Neural cell (in vitro differentiated cells): ENCODE measurements around the gene SSBP2. TPM values are rescaled to one million over a fixed set of nuclear protein-coding genes. Genes with fewer than 3 reads are reported as not detected.

Experiments used
- H2AFZ ChIP-seq: fragments of 200-600, 300-800 bp; sonication (generic), shearing (Covaris generic); 2 replicates; pipeline ENCODE4 v1.6.0; 2014; ENCODE audit warnings: low read depth, mild to moderate bottlenecking, antibody characterized with exemption, low read length, moderate library complexity
- H3F3A ChIP-seq: fragments of 200-600 bp; shearing (Covaris generic); 2 replicates; pipeline ENCODE4 v1.6.1; 2016; ENCODE audit warnings: mild to moderate bottlenecking, moderate library complexity, mixed read lengths, antibody characterized with exemption, low read length; ENCODE audit not compliant: insufficient read depth, poor library complexity, severe bottlenecking
- H3K27ac ChIP-seq: fragments of 200-600, 300-800 bp; sonication (generic), shearing (Covaris generic); 2 replicates; pipeline ENCODE4 v1.5.1; 2014; ENCODE audit warnings: mild to moderate bottlenecking, low read length, moderate library complexity
- H3K27me3 ChIP-seq: fragments of 300-800, 200-600 bp; sonication (generic), shearing (Covaris generic); 2 replicates; pipeline ENCODE4 v1.6.0; 2014; ENCODE audit warnings: mild to moderate bottlenecking, low read depth, low read length, moderate library complexity; ENCODE audit not compliant: insufficient read depth
- H3K36me3 ChIP-seq: fragments of 300-800, 200-600 bp; sonication (generic), shearing (Covaris generic); 2 replicates; pipeline ENCODE4 v1.5.1; 2014; ENCODE audit warnings: mild to moderate bottlenecking, antibody characterized with exemption, low read length, moderate library complexity; ENCODE audit not compliant: insufficient read depth
- H3K4me2 ChIP-seq: fragments of 300-800, 200-600 bp; sonication (generic), shearing (Covaris generic); 2 replicates; pipeline ENCODE4 v1.6.0; 2014; ENCODE audit warnings: mild to moderate bottlenecking, low read length
- H3K4me3 ChIP-seq: fragments of 300-800, 200-600 bp; sonication (generic), shearing (Covaris generic); 2 replicates; pipeline ENCODE4 v1.5.1; 2014; ENCODE audit warnings: mild to moderate bottlenecking, low read length, moderate library complexity
- H3K79me2 ChIP-seq: fragments of 200-600 bp; shearing (Covaris generic); replicated peaks from 2 replicates; pipeline ENCODE4 v1.6.0; 2014; ENCODE audit warnings: mild to moderate bottlenecking, low read length, moderate library complexity; ENCODE audit not compliant: insufficient read depth
- H3K9ac ChIP-seq: fragments of 300-800, 200-600 bp; sonication (generic), shearing (Covaris generic); 2 replicates; pipeline ENCODE4 v1.6.1; 2016; ENCODE audit warnings: mild to moderate bottlenecking, low read length, mixed read lengths
- H3K9me2 ChIP-seq: fragments of 200-600 bp; shearing (Covaris generic); 2 replicates; pipeline ENCODE4 v1.6.1; 2016; ENCODE audit warnings: mild to moderate bottlenecking, low read length, mixed read lengths; ENCODE audit not compliant: insufficient read depth
- H3K9me3 ChIP-seq: fragments of 200-600, 300-800 bp; sonication (generic), shearing (Covaris generic); 2 replicates; pipeline ENCODE4 v1.6.1; 2016; ENCODE audit warnings: mild to moderate bottlenecking, mixed run types, low read length, moderate library complexity, mixed read lengths
- H4K20me1 ChIP-seq: fragments of 200-600 bp; shearing (Covaris generic); 2 replicates; pipeline ENCODE4 v1.6.1; 2016; ENCODE audit warnings: mild to moderate bottlenecking, mixed run types; ENCODE audit not compliant: insufficient read depth
- EP300 ChIP-seq: fragments of 450-650 bp; conservative IDR thresholded peaks from 2 replicates; pipeline ENCODE4 v1.6.1; 2014; ENCODE audit warnings: antibody characterized with exemption, mild to moderate bottlenecking, moderate library complexity; ENCODE audit not compliant: poor library complexity, severe bottlenecking
- EZH2 ChIP-seq: fragments of 200-600, 300-800 bp; shearing (Covaris generic), sonication (generic); IDR thresholded peaks from 2 replicates; pipeline ENCODE4 v1.6.1; 2014; ENCODE audit warnings: antibody characterized with exemption, low read length, borderline replicate concordance, mild to moderate bottlenecking; ENCODE audit not compliant: insufficient read depth, poor library complexity, severe bottlenecking
- MXI1 ChIP-seq: fragments of 450-650 bp; conservative IDR thresholded peaks from 2 replicates; pipeline ENCODE4 v1.6.1; 2014; ENCODE audit warnings: antibody characterized with exemption, mild to moderate bottlenecking; ENCODE audit not compliant: poor library complexity, severe bottlenecking
- POLR2AphosphoS5 ChIP-seq: IDR thresholded peaks from 2 replicates; pipeline ENCODE4 v1.6.1; 2012
- RAD21 ChIP-seq: fragments of 450-650 bp; conservative IDR thresholded peaks from 2 replicates; pipeline ENCODE4 v1.6.1; 2014; ENCODE audit warnings: antibody characterized with exemption, mild to moderate bottlenecking, moderate library complexity
- SMC3 ChIP-seq: fragments of 450-650 bp; conservative IDR thresholded peaks from 2 replicates; pipeline ENCODE4 v1.6.1; 2014; ENCODE audit warnings: antibody characterized with exemption, mild to moderate bottlenecking, moderate library complexity; ENCODE audit not compliant: poor library complexity
- TAF1 ChIP-seq: IDR thresholded peaks from 2 replicates; pipeline ENCODE4 v1.6.1; 2012; ENCODE audit warnings: low read depth
- polyA plus RNA-seq: library from polyadenylated mRNA; depleted of rRNA; stranded (reverse); fragments of >200 nt; gene quantifications from 2 replicates; pipeline ENCODE4 v1.2.3, GENCODE V29; 2014
- TF ChIP-seq, protein P1 (sequence below): IDR thresholded peaks from 2 replicates; pipeline ENCODE4 v1.6.1; 2012; ENCODE audit warnings: borderline replicate concordance
- TF ChIP-seq, protein P2 (sequence below): fragments of 450-650 bp; IDR thresholded peaks from 2 replicates; pipeline ENCODE4 v1.5.1; 2014; ENCODE audit warnings: antibody characterized with exemption, mild to moderate bottlenecking, moderate library complexity; ENCODE audit not compliant: poor library complexity, severe bottlenecking

Gene SSBP2
- polyA plus RNA-seq, 1 donor from 2014 or later = 128 TPM

DNA sequence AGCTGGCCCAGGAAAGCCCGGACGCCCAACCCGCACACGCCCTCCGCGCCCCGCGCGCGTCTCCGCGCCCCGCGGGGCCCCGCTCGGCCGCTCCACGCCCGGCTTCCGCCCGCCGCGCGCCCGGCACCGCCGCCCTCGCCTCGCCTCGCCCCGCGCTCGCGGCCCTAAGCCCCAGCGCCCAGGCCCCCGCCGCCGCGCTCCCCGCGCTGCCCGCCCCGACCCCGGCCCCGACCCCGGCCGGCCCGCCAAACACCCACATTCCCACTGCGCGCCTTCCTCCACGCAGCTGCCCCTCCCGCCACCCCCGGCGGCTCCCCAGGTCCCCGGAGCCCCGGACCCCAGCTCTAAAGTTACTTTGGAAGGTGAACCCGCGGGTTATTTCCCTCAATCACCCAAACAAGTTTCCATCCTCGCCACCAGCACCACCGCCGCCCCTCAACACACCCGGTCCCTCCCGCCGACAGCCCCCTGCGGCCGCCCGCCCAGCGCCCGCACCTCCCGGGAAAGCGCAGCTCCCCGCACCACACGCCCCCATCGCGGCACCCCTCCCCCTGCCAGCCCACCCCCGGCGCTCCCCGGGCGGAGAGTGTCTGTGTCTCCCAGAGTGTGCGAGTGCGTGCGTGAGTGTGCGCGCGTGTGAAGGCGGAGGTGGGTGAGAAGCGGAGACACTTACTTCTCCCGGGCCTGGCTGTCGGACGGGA, 439 bp downstream of the SSBP2 start:
- no peak overlapping the region for H3K4me2 ChIP-seq
- no peaks in the 10 kb centered on the region for H3K27me3 ChIP-seq
- H3K9me3 ChIP-seq = no peaks in the 10 kb centered on the region
- TF ChIP-seq, protein P1, sequence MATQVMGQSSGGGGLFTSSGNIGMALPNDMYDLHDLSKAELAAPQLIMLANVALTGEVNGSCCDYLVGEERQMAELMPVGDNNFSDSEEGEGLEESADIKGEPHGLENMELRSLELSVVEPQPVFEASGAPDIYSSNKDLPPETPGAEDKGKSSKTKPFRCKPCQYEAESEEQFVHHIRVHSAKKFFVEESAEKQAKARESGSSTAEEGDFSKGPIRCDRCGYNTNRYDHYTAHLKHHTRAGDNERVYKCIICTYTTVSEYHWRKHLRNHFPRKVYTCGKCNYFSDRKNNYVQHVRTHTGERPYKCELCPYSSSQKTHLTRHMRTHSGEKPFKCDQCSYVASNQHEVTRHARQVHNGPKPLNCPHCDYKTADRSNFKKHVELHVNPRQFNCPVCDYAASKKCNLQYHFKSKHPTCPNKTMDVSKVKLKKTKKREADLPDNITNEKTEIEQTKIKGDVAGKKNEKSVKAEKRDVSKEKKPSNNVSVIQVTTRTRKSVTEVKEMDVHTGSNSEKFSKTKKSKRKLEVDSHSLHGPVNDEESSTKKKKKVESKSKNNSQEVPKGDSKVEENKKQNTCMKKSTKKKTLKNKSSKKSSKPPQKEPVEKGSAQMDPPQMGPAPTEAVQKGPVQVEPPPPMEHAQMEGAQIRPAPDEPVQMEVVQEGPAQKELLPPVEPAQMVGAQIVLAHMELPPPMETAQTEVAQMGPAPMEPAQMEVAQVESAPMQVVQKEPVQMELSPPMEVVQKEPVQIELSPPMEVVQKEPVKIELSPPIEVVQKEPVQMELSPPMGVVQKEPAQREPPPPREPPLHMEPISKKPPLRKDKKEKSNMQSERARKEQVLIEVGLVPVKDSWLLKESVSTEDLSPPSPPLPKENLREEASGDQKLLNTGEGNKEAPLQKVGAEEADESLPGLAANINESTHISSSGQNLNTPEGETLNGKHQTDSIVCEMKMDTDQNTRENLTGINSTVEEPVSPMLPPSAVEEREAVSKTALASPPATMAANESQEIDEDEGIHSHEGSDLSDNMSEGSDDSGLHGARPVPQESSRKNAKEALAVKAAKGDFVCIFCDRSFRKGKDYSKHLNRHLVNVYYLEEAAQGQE = no peak
- TF ChIP-seq RAD21 = no peak
- no peak for TF ChIP-seq EZH2
- no peak for TF ChIP-seq EP300
- no peak for TF ChIP-seq SMC3
- TF ChIP-seq TAF1 = no peak
- no peak for TF ChIP-seq POLR2AphosphoS5
- TF ChIP-seq MXI1 = no peak
- TF ChIP-seq, protein P2, sequence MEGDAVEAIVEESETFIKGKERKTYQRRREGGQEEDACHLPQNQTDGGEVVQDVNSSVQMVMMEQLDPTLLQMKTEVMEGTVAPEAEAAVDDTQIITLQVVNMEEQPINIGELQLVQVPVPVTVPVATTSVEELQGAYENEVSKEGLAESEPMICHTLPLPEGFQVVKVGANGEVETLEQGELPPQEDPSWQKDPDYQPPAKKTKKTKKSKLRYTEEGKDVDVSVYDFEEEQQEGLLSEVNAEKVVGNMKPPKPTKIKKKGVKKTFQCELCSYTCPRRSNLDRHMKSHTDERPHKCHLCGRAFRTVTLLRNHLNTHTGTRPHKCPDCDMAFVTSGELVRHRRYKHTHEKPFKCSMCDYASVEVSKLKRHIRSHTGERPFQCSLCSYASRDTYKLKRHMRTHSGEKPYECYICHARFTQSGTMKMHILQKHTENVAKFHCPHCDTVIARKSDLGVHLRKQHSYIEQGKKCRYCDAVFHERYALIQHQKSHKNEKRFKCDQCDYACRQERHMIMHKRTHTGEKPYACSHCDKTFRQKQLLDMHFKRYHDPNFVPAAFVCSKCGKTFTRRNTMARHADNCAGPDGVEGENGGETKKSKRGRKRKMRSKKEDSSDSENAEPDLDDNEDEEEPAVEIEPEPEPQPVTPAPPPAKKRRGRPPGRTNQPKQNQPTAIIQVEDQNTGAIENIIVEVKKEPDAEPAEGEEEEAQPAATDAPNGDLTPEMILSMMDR = no peak
- H3K27ac ChIP-seq = peak overlapping the region; percentile 67
- H3K36me3 ChIP-seq = no peaks in the 10 kb centered on the region
- peak overlapping the region; percentile 66 for H3K9ac ChIP-seq
- peak overlapping the region; percentile 76 for H3K4me3 ChIP-seq
- no peak overlapping the region for H2AFZ ChIP-seq
- H3K9me2 ChIP-seq = no peaks in the 10 kb centered on the region
- H4K20me1 ChIP-seq = peaks cover 27% of the 10 kb centered on the region
- H3F3A ChIP-seq = no peaks in the 10 kb centered on the region
- H3K79me2 ChIP-seq = peaks cover 43% of the 10 kb centered on the region

DNA sequence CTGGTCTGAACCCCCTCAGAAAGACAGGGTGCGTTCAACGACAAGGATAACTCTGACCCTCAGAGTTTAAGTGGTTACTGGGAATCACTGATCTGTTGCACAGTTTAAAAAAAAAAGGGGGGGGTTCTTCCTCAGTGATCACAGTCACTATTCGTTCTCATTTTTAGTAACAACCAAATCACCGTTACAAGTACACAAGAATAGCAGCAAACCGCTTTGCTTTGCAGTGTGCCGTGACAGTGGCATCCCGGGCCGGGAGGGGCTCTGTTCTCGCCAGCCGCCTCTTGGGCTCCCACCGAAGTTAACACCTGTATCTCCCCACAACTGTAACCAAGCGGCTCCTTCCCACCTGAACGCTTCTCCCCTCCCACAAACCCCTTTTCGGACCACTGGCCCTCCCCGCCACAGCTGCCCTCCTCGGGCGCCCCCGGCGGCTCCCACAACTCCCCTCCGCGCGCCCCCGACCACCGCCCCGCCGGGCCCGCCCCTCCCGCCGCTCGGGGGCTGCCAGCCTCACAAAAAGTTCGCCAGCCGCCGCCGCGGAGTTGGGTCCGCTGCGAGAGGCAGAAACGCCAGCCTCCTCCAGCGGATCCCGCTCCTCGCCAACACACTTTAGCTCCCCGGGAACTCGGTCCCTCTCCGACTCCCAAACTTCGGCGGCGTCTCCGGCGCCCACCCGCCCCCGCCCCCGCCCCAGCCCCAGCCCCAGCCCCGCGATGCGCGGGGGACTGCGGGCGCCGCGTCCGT, 1.2 kb downstream of the SSBP2 start:
- H3K27me3 ChIP-seq = no peaks in the 10 kb centered on the region
- peaks cover 27% of the 10 kb centered on the region for H4K20me1 ChIP-seq
- H3K9me3 ChIP-seq = no peaks in the 10 kb centered on the region
- H3K36me3 ChIP-seq = no peaks in the 10 kb centered on the region
- H3K9me2 ChIP-seq = no peaks in the 10 kb centered on the region
- peak overlapping the region; percentile 44 for H3K27ac ChIP-seq
- H3K4me3 ChIP-seq = peak overlapping the region; percentile 75
- no peak overlapping the region for H2AFZ ChIP-seq
- TF ChIP-seq TAF1 (no peak), RAD21 (no peak), MXI1 (no peak), EP300 (no peak), EZH2 (no peak), SMC3 (no peak), POLR2AphosphoS5 (no peak)
- TF ChIP-seq, protein P2 = no peak
- TF ChIP-seq, protein P1 = no peak
- H3F3A ChIP-seq = no peaks in the 10 kb centered on the region
- peak overlapping the region; percentile 54 for H3K9ac ChIP-seq
- peaks cover 50% of the 10 kb centered on the region for H3K79me2 ChIP-seq
- H3K4me2 ChIP-seq = peak overlapping the region; percentile 63
